ENCODE results near the gene MYL9.
A peak's percentile ranks its signal among the peaks of the same experiment; 100 is the strongest.

MYL9 gene

DNA sequence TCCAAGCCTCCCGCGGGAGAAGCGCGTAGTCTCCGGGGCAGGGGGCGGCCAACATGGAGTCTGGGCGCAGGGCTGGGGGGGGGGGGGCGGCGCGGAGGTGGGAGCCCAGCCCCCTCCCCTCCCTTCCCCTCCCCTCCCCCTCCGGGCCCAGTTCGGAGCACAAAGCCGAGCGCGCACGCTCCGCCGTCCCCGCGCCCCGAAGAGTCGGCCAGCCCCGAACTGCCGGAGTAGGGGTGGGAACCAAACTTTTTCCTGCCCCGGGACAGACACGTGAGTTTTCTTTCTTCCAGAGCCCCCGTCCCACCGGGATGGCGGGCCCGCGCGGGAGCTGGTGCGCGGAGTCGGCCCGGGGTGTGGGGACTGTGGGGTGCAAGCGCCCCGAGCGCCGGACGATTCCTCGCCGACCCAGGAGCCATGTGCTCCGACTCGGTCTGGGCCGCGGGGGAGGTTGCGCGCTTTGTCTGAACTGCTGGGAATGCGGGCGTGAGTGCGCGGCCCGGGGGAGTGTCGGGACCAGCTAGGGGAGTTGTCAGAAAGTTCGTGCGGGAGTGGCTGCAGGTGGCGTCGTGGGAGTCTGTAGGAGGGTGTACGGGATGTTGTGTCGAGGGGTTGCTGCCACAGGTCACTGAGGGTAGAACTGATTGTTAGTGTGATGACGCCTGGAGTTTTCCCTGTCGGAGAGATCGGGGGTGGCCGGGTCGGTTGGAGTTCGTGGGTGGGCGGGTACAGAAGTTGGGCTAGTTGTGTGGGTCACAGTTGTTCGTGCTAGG, 33.2 kb downstream of the MYL9 start:
- in situ Hi-C loops (cut with HindIII; ENCODE audit: low pct_ligation_motif_present, low sequenced_read_pairs), result no loop called here
- Histone ChIP-seq H3K4me3 (ENCODE audit: low read depth, low read length) (peak overlapping the region; percentile 76), H3K27me3 (replicated peaks) (no peaks in the 10 kb centered on the region), H3K36me3 (replicated peaks) (peaks cover 4% of the 10 kb centered on the region), H3K27ac (peak overlapping the region; percentile 64)
- TF ChIP-seq, protein P1, sequence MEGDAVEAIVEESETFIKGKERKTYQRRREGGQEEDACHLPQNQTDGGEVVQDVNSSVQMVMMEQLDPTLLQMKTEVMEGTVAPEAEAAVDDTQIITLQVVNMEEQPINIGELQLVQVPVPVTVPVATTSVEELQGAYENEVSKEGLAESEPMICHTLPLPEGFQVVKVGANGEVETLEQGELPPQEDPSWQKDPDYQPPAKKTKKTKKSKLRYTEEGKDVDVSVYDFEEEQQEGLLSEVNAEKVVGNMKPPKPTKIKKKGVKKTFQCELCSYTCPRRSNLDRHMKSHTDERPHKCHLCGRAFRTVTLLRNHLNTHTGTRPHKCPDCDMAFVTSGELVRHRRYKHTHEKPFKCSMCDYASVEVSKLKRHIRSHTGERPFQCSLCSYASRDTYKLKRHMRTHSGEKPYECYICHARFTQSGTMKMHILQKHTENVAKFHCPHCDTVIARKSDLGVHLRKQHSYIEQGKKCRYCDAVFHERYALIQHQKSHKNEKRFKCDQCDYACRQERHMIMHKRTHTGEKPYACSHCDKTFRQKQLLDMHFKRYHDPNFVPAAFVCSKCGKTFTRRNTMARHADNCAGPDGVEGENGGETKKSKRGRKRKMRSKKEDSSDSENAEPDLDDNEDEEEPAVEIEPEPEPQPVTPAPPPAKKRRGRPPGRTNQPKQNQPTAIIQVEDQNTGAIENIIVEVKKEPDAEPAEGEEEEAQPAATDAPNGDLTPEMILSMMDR (IDR thresholded peaks at IDR 0.05; ENCODE audit: low read depth, low read length, missing control alignments), result no peak
- peak; percentile 50 for DNase-seq

DNA sequence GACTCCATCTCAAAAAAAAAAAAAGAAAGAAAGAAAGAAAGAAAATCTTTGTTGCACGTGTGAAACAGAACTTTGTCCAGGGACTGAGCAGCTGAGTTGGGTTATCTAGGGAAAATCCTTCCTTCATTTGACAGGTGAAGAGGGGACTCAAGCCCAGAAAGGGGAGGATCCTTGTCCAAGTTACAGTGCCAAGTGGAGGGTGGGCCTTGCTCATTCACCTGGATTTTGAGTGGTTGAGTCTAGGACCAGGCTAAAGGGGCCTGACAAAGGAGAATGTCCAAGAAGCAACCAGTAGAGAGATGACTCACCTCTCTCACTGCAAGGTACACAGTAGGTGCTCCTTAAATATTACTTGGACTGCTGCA, 34.7 kb downstream of the MYL9 start:
- H3K27me3 ChIP-seq (replicated peaks), result no peaks in the 10 kb centered on the region
- DNase-seq, result no peak
- peaks cover 12% of the 10 kb centered on the region for H3K36me3 ChIP-seq (replicated peaks)
- H3K4me3 ChIP-seq (ENCODE audit: low read depth, low read length), result no peak overlapping the region
- TF ChIP-seq, protein P1 (IDR thresholded peaks at IDR 0.05; ENCODE audit: low read depth, low read length, missing control alignments), result no peak
- in situ Hi-C loops (cut with HindIII; ENCODE audit: low pct_ligation_motif_present, low sequenced_read_pairs), result no loop called here
- no peak overlapping the region for H3K27ac ChIP-seq

DNA sequence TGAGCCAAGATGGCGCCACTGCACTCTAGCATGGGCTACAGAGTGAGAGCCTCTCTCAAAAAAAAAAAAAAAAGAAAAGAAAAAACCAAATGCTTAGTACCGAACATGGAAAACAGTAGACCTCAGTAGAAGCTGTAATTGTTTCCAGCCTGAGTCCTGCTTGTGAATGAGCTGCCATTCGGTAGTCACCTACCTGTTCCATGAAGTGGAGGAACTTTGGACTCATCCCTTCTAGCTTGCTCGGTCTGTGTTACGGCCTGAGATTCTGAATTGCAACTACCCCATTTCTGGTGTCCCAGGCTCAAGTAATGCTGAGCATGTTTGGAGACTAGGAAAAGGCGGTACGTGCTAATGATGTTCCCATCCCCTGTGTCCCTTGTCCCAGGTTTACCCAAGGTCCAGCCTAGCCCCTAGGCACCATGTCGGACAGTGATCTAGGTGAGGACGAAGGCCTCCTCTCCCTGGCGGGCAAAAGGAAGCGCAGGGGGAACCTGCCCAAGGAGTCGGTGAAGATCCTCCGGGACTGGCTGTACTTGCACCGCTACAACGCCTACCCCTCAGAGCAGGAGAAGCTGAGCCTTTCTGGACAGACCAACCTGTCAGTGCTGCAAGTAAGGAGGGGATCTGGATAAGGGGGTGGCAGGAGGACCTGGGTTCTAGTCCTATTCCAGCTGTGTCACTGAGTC, 37.2 kb downstream of the MYL9 start:
- in situ Hi-C loops (cut with HindIII; ENCODE audit: low pct_ligation_motif_present, low sequenced_read_pairs), result no loop called here
- TF ChIP-seq, protein P1 (IDR thresholded peaks at IDR 0.05; ENCODE audit: low read depth, low read length, missing control alignments), result no peak
- H3K4me3 ChIP-seq (ENCODE audit: low read depth, low read length), result no peak overlapping the region
- DNase-seq, result no peak
- peaks cover 27% of the 10 kb centered on the region for H3K36me3 ChIP-seq (replicated peaks)
- H3K27me3 ChIP-seq (replicated peaks), result no peaks in the 10 kb centered on the region
- H3K27ac ChIP-seq, result no peak overlapping the region

DNA sequence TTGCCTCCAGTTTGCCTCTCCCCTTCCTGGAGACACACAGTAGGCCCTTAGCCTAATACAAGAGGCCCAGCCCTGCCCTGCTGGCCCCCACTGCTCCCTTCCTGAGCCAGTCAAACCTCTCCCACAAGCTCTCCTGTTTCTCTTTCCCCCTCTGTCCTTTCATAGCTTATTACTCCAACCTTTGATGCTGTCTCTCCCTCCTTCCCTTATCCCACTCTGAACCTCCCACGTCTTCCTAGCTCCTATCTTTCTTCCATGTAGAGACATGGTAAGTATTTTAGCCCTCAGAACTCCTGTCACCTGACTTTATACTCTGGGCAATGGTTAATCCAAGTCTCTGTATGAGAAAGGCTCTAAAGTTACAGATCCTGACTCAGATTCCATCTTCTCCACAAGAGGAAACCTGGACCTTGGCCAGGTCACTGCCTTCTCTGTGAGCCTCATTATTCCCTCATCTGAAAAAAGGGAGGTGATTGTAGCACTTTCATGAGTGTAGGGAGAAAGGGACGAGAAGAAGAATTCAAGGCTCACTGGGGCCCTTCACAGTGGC, 38.8 kb downstream of the MYL9 start:
- peak; percentile 28 for DNase-seq
- Histone ChIP-seq H3K27ac (no peak overlapping the region), H3K36me3 (replicated peaks) (peaks cover 27% of the 10 kb centered on the region), H3K27me3 (replicated peaks) (no peaks in the 10 kb centered on the region), H3K4me3 (ENCODE audit: low read depth, low read length) (no peak overlapping the region)
- in situ Hi-C loops (cut with HindIII; ENCODE audit: low pct_ligation_motif_present, low sequenced_read_pairs), result no loop called here
- TF ChIP-seq, protein P1 (IDR thresholded peaks at IDR 0.05; ENCODE audit: low read depth, low read length, missing control alignments), result no peak

DNA sequence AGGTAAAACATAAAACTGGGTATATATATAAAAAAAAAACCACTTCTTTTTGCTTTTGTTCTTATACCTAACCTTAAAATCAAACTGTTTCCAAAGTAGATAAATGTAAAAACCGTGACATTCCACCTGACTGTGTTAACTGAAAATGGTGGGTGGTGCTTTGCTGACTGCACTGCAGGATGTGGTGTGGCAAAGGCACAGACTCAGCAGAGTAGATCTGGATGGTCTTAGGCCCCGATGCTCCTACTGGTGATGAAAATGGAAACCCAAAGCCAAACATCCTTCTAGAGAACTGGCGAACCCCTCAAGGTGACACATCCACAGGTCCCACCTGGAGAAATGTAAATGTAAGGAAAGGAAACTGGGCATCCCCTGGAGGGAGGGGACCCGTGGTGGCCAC, 41.0 kb downstream of the MYL9 start:
- Histone ChIP-seq H3K27ac (no peak overlapping the region), H3K4me3 (ENCODE audit: low read depth, low read length) (no peak overlapping the region), H3K36me3 (replicated peaks) (peaks cover 27% of the 10 kb centered on the region), H3K27me3 (replicated peaks) (no peaks in the 10 kb centered on the region)
- in situ Hi-C loops (cut with HindIII; ENCODE audit: low pct_ligation_motif_present, low sequenced_read_pairs), result no loop called here
- no peak for DNase-seq
- TF ChIP-seq, protein P1 (IDR thresholded peaks at IDR 0.05; ENCODE audit: low read depth, low read length, missing control alignments), result no peak

Data from brain microvascular endothelial cell (primary cell).